GM19452 (cell line): ENCODE results near the gene CROCC2.

ENCODE experiments used
- ATAC-seq: cut with Tn5 transposase; IDR thresholded peaks from one replicate; pipeline ENCODE4 v1.9.1; 2021; ENCODE audit not compliant: unreplicated experiment

Gene CROCC2

DNA sequence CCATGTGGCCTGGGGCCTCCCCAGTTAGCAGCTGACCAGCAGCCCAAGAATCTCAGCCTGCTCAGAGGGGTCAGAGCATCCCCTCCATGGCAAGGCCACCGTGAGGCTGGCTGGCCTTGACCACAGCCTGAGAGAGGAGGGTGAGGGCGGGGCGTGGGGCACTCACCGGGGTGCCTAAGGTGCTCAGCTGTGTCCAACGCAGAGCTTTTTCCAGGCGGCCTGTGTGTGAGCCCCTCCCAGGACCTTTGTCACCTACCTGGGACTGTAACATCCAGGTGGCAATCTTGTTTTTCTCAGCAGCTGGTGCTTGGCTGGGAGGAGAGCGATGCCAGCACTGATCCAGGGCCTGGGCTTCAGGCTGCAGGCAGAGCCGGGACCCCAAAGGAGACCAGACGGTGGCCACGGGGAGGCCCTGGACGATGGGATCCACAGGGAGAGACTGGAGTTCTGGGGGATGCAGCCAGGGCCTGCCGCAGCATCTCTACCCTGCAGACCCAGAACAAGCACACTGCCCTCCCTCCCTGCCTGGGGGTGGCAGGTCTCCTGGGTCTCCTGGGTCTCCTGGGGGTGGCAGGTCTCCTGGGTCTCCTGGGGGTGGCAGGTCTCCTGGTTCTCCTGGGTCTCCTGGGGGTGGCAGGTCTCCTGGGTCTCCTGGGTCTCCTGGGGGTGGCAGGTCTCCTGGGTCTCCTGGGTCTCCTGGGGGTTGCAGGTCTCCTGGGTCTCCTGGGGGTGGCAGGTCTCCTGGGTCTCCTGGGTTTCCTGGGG lies 104.6 kb downstream of the CROCC2 start:
- ATAC-seq = no peak

DNA sequence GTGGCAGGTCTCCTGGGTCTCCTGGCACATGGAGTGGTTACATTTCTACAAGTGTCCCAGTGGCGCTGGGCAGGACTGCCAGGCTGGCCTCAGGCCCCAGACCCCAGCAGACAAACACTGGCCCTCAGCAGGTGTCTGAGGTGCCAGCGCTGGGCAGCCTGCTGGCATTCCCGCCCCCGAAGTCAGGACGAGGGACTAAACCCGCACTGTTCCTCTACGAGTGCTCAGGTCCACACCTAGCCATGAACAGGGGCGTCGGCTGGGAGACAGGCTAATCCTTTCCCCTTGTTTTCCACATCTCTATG lies 105.1 kb downstream of the CROCC2 start:
- no peak for ATAC-seq

DNA sequence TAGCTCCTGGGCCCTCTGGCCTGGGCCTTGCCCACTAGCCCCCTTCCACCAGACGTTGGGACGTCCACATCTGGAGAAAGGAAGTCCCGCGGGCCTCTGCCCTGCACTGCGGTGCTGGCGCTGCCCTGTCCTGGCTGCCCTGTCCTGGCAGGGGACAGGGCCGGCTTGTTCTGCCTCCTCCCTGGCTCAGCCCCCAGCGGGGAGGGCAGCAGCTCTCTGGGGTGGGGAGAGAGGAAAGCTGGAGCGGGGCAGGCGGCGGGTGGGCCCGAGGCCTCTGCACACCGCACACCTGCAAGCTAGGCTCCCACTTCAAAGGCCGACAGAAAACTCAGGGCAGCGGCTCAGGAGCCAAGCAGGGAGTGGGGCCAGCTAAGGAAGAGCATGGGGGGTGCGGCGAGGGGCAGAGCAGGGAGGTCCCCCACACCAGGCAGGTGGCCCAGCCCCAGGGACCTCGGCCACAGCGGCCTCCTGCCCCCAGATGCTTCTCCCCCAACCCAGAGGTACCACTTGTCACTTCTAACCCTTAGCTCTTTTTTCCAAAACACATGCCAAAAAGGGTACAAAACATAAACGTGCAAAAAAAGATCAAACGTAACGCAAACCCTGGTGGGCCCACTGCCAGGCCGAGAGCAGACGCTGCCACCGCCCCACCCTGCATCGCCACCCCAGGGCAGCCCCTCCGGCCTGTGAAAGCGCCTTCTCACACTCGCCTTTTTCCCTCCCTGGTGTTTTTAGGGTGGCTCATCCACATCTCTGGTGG lies 105.8 kb downstream of the CROCC2 start:
- no peak for ATAC-seq

DNA sequence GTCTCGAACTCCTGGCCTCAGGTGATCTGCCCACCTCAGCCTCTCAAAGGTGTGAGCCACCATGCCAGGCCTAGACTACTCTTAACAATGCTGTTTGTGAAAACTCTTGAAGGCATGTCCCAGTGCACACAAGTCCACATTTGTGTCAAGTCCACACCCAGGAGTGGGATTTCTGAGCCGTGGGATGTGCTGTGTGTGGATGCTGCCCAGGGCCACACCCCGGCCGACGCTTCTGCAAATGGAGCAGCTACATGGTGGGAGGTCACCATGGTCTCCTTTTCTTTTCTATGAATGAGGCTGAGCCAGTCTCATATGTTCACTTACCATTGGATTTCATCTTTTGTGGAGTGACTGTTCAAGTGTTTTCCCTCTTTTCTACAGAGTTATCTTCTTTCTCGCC lies 108.1 kb downstream of the CROCC2 start:
- no peak for ATAC-seq

DNA sequence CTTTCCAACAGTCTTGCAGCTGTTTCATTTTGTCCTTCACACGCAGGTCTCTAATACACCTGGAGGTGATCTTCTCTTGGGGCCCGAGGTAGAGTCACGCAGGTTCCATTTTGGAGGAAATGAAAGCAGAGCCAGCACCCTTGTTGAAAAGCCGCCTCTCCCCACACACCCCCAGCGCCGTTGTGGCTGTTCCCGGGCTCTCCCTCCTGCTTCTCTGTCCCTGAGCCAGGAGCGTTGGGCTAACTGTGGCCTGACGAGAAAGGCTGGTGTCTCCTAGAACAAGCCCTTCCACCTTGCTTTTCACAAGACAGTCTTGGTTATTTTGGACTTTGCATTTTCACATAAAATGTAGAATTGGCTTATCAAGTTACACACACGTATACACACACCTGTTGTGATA lies 108.6 kb downstream of the CROCC2 start:
- ATAC-seq = no peak

DNA sequence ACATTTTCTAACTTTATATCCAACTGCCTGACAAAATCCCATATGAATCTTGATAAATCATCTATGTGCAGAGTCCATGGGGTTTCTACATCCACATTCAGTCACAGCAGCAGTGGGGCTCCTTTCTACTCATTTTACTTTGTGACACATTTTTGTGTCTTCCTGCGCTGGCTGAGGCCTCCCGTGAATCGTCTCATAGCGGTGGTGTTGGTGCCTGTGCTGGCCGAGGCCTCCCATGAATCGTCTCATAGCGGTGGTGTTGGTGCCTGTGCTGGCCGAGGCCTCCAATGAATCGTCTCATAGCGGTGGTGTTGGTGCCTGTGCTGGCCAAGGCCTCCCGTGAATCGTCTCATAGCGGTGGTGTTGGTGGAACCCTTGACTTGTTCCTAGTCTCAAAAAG lies 109.3 kb downstream of the CROCC2 start:
- ATAC-seq = no peak

DNA sequence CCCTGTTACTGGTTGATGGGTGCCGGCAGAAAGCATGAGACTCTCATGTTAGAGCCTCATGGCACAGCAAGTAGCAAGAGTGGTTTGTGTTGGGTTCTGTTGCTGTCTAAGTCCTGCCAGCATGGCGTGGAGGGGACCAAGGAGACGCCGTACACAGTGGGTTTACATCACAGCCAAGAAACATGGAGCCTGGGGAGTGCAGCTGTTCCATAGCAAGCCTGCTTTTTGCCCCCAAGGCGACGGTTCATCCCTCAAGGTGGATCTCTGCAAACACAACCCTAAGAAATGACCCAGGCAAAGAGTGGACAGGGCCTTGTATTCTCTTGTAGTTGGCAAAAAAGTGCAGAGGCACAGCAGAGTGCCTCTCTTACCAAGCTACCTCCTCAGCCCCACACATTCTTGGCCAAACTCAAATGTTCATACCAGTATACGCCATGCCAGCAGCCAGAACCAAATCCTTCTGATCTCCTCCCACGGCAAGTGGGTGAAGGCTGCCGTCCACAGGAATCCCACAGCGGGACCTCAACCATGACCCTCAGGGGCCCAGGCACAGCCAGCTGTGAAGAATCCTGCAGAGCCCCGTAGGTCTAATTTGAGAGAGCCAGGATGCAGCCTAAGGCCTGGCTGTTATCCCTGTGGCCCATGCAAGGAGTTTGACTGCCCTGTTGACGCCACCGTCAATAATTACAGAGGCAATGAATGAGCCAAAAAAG lies 111.2 kb downstream of the CROCC2 start:
- no peak for ATAC-seq

DNA sequence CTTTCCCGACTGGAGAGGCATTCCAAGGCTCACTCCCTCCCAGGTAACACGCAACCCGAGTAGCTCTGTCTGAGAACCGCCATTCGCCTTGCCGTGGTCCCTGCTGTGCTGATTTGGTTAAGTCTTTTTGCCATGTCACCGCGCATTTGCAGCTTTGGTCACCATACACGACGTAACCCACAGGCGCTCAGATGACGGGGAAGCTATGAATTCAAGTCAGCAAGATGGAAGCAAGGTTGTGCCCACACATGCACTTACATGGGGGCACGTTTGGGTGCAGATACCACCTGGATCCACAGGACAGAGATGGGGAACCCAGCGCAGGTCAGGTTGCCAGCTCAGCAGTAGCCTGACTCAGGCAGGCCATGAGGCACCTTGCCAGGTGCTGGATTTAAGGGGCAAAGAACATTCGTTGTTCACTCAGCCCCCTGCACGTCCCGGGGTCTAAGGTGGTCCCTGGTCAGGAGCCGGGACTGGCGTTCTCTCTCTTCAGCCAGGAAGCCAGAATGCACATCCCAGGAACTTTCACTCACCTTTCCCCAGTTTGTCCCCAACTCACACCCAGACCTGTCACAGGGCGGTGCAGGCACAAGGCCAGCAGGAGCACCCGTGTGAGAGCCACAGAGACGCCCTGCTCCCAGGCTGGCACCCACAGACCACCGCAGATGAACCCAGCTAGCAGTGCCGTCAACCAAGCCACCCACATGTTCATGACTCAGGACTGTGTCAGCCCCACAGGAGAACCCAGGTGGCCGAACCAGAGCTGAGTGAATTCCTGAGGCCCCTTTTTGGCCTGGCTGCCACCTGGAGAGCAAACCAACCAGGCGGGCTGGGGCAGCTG lies 112.1 kb downstream of the CROCC2 start:
- ATAC-seq = no peak

DNA sequence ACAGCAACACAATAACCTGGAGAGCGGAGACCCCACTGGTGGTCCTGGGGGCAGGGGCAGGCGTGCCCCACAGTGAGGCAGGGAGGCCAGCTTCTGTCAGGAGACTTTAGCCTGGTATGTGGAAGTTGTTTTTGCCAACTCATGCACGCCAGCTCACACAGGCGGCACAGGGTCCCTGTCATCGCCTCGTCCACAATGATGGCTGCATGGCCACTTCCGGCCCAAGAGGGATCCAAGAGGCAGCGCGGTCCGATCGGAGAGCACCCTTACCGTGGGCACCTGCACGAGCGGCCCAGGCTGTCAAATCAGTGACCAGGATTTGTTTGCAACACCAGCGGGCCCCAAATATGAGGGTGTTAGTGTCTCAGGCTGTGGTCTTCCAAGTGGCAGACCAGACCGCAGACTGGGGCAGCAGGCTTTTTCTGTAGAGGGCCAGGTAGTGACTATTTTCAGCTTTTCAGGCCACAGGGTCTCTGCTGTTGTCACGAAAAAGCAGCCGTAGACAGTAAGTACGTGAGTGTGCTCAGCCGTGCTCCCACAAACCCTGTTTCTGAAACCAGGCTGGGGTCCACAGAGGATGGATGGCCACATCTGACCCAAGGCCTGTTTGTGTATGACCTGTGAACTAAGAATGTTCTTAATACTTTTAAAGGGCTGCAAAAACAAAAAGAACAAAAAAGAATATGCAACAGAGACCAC lies 113.5 kb downstream of the CROCC2 start:
- no peak for ATAC-seq

DNA sequence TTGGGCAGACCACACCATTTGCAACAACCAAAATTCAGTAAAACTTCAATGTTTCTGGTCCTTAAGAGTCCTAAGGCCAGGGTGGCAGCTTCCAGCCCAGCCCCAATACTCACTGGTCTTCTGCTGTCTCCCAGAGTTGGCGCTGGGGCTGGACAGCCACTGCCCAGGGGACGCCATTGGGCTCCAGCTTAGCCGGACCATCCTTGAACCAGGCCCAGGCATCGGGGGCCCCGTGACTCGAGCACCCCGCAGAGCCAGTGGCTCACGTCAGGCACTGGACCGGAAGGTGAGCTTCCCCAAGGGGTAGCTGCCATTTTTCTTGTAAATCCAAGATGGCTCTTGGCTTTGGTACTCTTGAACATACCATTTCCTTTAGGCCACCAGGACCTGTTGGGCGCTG lies 114.1 kb downstream of the CROCC2 start:
- no peak for ATAC-seq

DNA sequence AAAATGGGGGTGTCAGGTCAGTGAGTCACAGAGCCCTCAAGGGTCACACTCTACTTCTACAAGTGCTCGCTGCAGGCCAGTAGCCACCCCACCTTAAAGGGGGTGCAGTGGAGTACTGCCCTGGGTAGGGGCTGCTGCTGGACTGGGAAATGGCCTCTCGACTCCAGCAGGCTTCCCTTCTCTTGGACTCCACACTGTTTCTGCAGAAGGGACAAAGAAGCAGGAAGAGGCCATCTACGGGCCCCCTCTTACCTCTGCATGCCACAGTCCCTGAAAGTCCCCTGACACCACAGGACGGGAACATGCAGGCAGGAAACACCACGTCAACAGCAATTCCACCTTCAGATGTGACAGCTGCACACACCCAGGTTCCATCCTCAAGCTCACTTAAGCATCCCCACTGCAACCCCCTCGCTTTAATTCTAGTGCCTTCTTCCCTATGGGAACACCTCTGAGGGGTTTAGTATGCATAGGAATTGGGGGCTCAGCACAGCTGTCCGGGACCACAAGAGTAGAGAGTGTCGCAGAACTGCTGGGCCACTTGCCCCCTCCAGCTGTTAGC lies 114.6 kb downstream of the CROCC2 start:
- no peak for ATAC-seq

DNA sequence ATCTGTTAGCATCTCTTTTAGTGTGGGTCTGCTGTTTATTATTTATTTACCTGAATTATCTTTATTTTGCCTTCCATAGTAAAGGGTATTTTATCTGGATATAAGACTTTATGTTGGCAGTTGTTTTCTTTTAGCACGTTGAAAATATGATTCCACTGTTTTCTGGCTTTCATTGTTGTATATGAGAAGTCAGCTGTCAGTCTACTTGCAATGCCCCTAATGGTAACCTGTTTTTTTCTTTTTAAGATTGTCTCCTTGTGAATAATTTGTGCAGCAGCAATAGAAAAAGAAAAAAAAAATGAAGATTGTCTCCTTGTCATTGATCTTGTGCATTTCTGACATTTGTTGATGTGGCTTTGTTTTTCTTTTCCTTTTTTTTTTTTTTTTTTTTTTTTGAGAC lies 119.5 kb downstream of the CROCC2 start:
- no peak for ATAC-seq

DNA sequence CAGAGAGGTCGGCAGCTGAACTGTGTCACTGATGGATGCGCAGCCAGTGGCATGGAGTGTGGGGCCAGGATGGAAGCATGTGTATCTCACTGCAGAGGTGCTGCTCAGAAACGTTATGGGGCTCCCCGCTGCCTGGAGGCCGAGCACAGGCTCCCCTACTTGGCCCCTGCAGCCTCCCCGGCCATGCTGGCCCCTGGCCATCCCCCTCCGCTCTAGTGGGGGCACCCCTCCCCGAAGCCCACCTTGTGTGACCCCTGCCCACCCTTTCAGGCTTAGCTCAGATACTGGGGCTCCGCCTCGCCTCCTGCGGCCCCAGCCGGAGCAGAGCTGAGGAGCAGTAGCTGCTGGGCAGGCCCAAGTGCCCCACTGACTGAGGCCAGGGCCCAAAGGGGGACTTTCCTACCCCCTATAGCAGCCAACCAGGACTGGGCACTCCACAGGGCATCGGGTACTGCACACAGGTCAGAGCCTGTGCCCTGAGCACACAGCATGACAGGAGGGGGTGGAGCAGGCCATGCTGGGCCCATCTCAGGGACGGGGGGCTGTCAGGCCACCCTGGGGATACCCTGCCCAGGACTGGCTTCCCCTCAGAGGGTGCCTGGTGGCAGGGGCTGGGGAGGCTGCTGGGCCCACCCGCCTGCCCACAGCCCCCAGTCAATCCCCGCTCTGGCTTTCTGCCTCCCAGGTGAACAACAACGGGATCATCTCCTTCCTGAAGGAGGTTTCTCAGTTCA lies 123.6 kb downstream of the CROCC2 start:
- no peak for ATAC-seq

DNA sequence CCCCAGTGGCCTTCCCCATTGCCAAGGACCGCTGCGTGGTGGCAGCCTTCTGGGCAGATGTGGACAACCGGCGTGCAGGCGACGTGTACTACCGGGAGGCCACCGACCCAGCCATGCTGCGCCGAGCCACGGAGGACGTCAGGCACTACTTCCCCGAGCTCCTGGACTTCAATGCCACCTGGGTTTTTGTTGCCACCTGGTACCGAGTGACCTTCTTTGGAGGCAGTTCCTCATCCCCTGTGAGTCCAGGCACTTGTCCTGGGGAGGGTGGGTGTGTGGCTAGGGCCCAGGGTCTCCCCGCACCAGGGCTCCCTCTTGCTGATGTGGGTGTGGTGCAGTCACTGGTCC lies 124.2 kb downstream of the CROCC2 start:
- no peak for ATAC-seq

DNA sequence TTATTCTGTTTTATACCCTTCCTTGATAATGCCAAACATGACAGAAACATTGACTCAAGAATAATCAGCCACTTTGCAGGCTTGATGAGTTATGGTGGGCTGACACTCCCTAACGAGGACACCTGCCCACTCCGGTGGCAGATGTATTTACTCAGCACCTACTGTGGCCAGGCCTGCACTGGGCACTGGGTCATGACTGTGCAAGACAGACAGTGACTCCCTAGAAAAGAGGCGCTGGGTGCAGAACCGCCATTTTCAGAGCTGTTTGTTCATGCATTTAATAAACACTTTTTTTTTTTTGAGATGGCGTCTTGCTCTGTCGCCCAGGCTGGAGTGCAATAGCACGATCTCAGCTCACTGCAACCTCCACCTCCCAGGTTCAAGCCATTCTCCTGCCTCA lies 124.7 kb downstream of the CROCC2 start:
- no peak for ATAC-seq

DNA sequence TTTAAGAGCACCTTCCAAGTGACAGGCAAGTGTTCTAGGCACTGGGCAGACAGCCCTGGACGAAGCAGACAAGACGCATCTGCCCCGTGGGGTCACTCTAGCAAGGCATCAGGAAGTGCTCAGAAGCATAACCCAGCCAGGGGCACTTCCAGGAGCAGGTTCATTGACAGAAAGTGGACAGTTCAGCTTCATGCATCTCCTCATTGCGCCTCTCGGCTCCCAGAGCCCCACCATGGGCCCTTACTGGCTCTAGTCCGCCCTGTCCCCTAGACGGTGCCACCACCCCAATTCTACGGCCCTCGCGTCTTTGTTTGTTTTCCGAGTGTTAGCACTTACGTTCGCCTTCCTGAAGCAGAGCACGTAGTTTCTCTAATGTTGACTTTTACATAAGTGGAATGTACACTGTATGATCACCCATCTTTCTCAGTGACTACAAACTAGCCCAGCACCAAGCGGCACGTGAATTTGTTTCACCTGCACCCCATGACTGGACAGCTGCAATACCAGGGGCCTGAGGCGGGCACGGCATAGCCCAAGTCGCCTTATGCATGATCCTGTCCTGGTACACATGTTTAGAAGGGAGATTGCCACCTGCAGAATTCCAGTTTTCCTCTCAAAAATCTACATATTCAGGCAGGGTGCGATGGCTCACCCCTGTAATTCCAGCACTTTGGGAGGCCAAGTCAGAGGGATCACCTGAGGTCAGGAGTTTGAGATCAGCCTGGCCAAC lies 125.5 kb downstream of the CROCC2 start:
- ATAC-seq = no peak

DNA sequence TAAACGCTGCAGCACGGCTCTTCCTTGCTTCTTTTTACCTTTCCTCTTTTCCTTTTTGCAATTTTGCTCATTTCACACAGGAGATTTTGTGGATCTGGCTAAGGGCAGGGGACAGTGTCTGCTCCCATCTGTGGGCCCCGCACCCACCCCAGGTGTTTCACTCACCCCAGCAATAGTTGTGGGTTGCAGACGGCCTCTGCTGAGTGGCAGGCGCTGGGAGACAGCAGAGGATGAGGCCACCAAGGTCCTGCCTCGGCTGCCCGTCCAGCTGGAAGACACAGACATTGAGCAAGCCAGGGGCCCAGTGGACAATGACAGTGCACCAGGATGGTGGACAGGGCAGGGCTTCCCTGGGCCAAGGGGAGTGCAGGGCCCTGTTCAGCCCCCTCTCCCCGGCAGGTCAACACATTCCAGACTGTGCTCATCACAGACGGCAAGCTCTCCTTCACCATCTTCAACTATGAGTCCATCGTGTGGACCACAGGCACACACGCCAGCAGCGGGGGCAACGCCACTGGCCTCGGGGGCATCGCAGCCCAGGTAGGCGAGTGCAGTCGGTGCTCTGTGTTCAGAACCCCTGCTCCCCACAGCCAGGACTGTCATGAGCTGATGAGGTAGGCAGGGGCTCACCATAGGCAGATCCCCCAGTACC lies 127.3 kb downstream of the CROCC2 start:
- no peak for ATAC-seq

DNA sequence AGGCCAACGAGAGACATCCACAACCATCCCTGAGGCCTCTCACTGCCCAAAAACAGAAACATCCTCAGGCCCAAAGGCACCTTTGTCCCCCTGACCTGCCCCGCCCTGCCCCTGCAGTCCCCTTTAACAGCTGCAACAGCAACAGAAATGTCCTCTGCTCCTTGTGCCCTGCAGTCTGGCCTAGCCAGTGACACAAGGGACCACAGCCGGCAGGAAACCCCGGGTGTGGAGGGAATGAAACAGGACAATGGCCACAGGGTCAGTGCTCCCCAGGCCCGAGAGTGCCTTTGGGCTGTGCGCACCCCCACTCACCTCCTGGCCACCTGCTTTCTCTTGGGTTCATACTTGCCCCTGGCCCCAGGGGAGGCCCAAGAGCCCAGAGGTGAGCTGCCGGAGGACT lies 127.9 kb downstream of the CROCC2 start:
- ATAC-seq = no peak
